HL-60 (cell line): ENCODE results near the gene RPH3AL.

ENCODE experiments used
- DNase-seq, 2 experiments: peaks; one replicate each; pipeline ENCODE4 v3.0.0-alpha.2; 2010 to 2020; ENCODE audit warnings: low read depth in 1 of 2, low spot score in 1 of 2
- H3K27ac ChIP-seq: fragments of 250-450 bp; sonication (Bioruptor Pico); replicated peaks from 2 replicates; pipeline ENCODE4 v1.5.1; 2020; ENCODE audit warnings: mild to moderate bottlenecking, moderate library complexity
- H3K27me3 ChIP-seq: fragments of 250-450 bp; sonication (Bioruptor Pico); 2 replicates; pipeline ENCODE4 v1.5.1; 2021; ENCODE audit warnings: mild to moderate bottlenecking, moderate library complexity; ENCODE audit not compliant: insufficient read depth, poor library complexity, severe bottlenecking
- H3K4me3 ChIP-seq: replicated peaks from 2 replicates; pipeline ENCODE4 v1.5.1; 2011; ENCODE audit warnings: mild to moderate bottlenecking, control low read depth, low read length; ENCODE audit not compliant: insufficient read depth
- GABPA ChIP-seq: IDR thresholded peaks from 2 replicates; pipeline ENCODE4 v1.6.1; 2012; ENCODE audit warnings: low read depth
- POLR2AphosphoS5 ChIP-seq: IDR thresholded peaks from 2 replicates; pipeline ENCODE4 v1.6.1; 2012; ENCODE audit warnings: low read depth
- SPI1 ChIP-seq: IDR thresholded peaks from 2 replicates; pipeline ENCODE4 v1.6.1; 2012; ENCODE audit warnings: low read depth, mild to moderate bottlenecking, borderline replicate concordance
- TF ChIP-seq, protein P1 (sequence below): IDR thresholded peaks from one replicate; pipeline ENCODE4 v1.5.1; 2011; ENCODE audit warnings: low read length, control low read depth, inconsistent platforms; ENCODE audit not compliant: insufficient read depth
- TF ChIP-seq, protein P2 (sequence below): IDR thresholded peaks from 2 replicates; pipeline ENCODE4 v1.6.1; 2012; ENCODE audit warnings: low read depth; ENCODE audit not compliant: insufficient replicate concordance

Gene RPH3AL

DNA sequence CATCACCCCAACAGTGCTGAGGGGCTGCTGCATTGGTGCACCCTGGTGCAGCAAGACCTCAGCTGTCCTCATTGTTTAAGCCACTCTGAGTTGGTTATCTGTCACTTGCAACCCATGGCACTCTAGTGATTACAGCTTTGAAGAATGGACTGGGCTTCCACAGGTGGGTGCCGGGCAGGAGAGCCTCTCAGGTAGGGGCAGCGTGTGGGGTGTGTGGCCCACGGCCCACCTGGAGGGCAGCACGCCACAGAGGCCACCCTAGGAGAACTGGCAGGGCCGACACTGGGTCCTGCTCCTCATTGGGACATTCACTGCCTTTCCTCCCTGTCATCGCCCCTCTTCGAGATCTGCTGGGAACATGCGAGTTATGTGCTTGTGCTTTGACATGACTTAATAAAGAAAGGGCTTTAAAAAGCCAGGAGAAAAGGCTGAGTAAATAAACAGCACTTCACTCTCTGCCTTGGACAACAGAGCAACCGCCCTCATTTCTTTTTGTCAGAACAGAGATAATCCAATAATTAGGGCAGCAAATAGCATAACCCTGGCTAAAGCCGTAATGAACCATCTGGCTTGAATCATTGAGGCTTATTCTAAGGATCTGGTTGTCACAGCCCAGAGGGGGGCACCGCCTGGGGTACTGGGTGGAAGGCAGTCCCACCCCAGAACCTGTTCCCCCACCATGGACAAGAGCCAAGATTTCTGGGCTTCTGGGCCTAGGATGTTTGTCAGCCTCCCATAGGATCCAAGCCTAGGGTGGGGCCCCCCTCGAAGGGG lies 174.1 kb downstream of the RPH3AL start:
- Histone ChIP-seq H3K27me3 (peaks cover 3% of the 10 kb centered on the region), H3K4me3 (no peak overlapping the region), H3K27ac (no peak overlapping the region)
- DNase-seq: no peak
- TF ChIP-seq, protein P1, sequence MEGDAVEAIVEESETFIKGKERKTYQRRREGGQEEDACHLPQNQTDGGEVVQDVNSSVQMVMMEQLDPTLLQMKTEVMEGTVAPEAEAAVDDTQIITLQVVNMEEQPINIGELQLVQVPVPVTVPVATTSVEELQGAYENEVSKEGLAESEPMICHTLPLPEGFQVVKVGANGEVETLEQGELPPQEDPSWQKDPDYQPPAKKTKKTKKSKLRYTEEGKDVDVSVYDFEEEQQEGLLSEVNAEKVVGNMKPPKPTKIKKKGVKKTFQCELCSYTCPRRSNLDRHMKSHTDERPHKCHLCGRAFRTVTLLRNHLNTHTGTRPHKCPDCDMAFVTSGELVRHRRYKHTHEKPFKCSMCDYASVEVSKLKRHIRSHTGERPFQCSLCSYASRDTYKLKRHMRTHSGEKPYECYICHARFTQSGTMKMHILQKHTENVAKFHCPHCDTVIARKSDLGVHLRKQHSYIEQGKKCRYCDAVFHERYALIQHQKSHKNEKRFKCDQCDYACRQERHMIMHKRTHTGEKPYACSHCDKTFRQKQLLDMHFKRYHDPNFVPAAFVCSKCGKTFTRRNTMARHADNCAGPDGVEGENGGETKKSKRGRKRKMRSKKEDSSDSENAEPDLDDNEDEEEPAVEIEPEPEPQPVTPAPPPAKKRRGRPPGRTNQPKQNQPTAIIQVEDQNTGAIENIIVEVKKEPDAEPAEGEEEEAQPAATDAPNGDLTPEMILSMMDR: no peak
- TF ChIP-seq SPI1 (no peak), GABPA (no peak), POLR2AphosphoS5 (no peak)
- TF ChIP-seq, protein P2, sequence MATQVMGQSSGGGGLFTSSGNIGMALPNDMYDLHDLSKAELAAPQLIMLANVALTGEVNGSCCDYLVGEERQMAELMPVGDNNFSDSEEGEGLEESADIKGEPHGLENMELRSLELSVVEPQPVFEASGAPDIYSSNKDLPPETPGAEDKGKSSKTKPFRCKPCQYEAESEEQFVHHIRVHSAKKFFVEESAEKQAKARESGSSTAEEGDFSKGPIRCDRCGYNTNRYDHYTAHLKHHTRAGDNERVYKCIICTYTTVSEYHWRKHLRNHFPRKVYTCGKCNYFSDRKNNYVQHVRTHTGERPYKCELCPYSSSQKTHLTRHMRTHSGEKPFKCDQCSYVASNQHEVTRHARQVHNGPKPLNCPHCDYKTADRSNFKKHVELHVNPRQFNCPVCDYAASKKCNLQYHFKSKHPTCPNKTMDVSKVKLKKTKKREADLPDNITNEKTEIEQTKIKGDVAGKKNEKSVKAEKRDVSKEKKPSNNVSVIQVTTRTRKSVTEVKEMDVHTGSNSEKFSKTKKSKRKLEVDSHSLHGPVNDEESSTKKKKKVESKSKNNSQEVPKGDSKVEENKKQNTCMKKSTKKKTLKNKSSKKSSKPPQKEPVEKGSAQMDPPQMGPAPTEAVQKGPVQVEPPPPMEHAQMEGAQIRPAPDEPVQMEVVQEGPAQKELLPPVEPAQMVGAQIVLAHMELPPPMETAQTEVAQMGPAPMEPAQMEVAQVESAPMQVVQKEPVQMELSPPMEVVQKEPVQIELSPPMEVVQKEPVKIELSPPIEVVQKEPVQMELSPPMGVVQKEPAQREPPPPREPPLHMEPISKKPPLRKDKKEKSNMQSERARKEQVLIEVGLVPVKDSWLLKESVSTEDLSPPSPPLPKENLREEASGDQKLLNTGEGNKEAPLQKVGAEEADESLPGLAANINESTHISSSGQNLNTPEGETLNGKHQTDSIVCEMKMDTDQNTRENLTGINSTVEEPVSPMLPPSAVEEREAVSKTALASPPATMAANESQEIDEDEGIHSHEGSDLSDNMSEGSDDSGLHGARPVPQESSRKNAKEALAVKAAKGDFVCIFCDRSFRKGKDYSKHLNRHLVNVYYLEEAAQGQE: no peak

DNA sequence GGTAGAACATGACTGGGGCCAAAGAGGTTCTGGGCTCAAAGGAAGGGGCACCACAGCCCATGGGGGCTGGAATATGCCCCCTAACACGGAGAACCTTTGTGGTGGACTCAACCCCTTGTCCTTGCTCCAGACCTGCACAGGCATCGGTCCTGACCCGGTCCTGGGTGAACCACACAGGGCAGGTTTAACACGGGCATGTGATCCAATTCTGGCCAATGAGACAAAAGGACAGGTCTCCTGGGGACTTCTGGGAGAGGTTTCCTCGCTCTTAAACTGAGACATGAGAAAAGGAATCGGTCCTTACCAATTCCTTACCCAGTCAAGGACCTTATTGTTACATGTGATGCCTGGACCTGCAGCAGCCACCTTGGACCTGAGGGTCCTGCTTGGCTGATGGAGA lies 174.8 kb downstream of the RPH3AL start:
- H3K4me3 ChIP-seq: no peak overlapping the region
- DNase-seq: no peak
- H3K27me3 ChIP-seq: peaks cover 3% of the 10 kb centered on the region
- no peak overlapping the region for H3K27ac ChIP-seq
- no peak for TF ChIP-seq POLR2AphosphoS5
- no peak for TF ChIP-seq SPI1
- no peak for TF ChIP-seq GABPA
- TF ChIP-seq, protein P1: no peak
- TF ChIP-seq, protein P2: no peak

DNA sequence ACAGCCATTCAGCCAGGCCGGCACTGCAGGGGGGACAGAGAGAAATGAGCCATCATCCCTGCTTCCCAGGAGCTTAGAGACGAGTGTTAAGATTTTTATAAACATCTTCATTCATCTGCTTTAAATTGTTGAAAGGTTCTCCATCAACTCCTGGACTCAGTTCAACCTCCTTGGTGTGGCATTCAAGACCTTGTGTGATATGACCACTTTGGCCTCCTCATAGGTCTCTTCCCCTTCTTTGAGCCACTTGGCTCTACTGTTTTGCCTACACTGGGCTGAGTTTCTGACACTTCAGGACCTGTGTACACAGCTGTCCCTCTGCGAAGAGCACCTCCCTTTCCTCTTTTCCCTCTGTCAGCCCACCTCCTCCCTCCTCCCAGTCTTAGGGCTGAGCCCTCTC lies 175.5 kb downstream of the RPH3AL start:
- no peak overlapping the region for H3K4me3 ChIP-seq
- H3K27me3 ChIP-seq: peaks cover 3% of the 10 kb centered on the region
- TF ChIP-seq, protein P2: no peak
- TF ChIP-seq, protein P1: no peak
- no peak for TF ChIP-seq POLR2AphosphoS5
- TF ChIP-seq SPI1: no peak
- TF ChIP-seq GABPA: no peak
- DNase-seq: no peak
- H3K27ac ChIP-seq: no peak overlapping the region
